ENCODE data around the gene RBPJL. TPM values are rescaled to one million over a fixed set of nuclear protein-coding genes. Genes with fewer than 3 reads are reported as not detected.

The RBPJL gene
- total and polyA plus RNA-seq, 2 donors from 2014 or later: not detected

- FAIRE-seq (no peak), DNase-seq (peak in 1 of 5 donors; percentile 28)
- no peak overlapping the region for H3K9ac ChIP-seq (ENCODE audit: low read length in 3 of 3)
- H3K9me3 ChIP-seq (ENCODE audit: control insufficient read depth in 2 of 3, insufficient read depth in 1 of 3, low read length in 3 of 3): no peaks in the 10 kb centered on the region
- no peaks in the 10 kb centered on the region for H3K4me1 ChIP-seq (ENCODE audit: control insufficient read depth in 2 of 3, insufficient read depth in 2 of 3, low read depth in 1 of 3, low read length in 3 of 3)
- intact Hi-C loops (cut with DNase I): no loop called here
- no peaks in the 10 kb centered on the region for H3K36me3 ChIP-seq (ENCODE audit: control insufficient read depth in 2 of 3, insufficient read depth in 3 of 3, low read length in 3 of 3)
- TF ChIP-seq CTCF (IDR thresholded peaks at IDR 0.05; ENCODE audit: borderline replicate concordance, extremely low read depth, insufficient read depth): no peak
- H3K27ac ChIP-seq (ENCODE audit: low read depth in 2 of 2, low read length in 2 of 2): no peak overlapping the region
- H3K4me3 ChIP-seq (ENCODE audit: low read length in 3 of 3): no peak overlapping the region
- no peaks in the 10 kb centered on the region for H3K27me3 ChIP-seq (ENCODE audit: control insufficient read depth, insufficient read depth, low read length)
These were observed 16.5 kb upstream of the RBPJL start for GRCh38 chr20:45289942-45290676.

DNA sequence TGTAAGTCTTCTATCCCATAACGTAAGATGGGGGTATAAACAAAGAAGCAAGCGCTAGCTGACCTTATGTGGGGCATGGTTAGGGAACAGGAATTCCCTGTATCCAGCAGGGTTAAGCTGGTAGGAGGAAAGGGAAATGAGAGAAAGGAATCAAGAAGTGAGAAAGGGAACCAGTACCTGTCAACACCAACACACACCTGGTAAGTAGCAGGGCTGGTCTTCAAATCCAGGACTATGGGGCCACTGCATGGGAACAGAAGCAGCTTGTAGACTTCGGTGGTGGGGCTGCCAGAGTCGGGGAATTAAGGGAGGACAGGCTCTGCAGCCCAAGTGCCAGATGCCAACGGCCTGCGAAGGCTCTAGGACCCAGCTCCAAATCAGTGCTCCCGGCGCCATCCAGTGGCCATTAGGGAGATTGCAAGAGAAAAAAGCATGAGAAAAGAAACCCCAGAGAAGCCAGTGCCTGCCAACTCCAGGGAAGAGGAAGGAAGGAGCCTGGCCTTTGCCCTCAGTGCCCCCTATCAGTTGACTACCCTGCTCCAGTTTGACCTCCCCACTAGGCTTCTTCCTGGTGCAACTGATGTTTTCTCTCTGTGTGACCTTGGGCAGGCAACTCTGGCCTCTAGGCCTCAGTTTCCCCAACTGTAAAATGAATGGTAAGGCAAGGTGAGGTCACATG is 15.8 kb upstream of the RBPJL start:
- FAIRE-seq (no peak), DNase-seq (peak; percentile 85 to 93 (median 89))
- Histone ChIP-seq H3K4me3 (ENCODE audit: low read length in 3 of 3) (no peak overlapping the region), H3K9ac (ENCODE audit: low read length in 3 of 3) (no peak overlapping the region), H3K4me1 (ENCODE audit: control insufficient read depth in 2 of 3, insufficient read depth in 2 of 3, low read depth in 1 of 3, low read length in 3 of 3) (no peaks in the 10 kb centered on the region), H3K27ac (ENCODE audit: low read depth in 2 of 2, low read length in 2 of 2) (no peak overlapping the region), H3K9me3 (ENCODE audit: control insufficient read depth in 2 of 3, insufficient read depth in 1 of 3, low read length in 3 of 3) (no peaks in the 10 kb centered on the region), H3K36me3 (ENCODE audit: control insufficient read depth in 2 of 3, insufficient read depth in 3 of 3, low read length in 3 of 3) (no peaks in the 10 kb centered on the region), H3K27me3 (ENCODE audit: control insufficient read depth, insufficient read depth, low read length) (no peaks in the 10 kb centered on the region)
- intact Hi-C loops (cut with DNase I): no loop called here
- peak; percentile 84 for TF ChIP-seq CTCF (IDR thresholded peaks at IDR 0.05; ENCODE audit: borderline replicate concordance, extremely low read depth, insufficient read depth)

- Histone ChIP-seq H3K36me3 (ENCODE audit: control insufficient read depth in 2 of 3, insufficient read depth in 3 of 3, low read length in 3 of 3) (no peaks in the 10 kb centered on the region), H3K9ac (ENCODE audit: low read length in 3 of 3) (no peak overlapping the region), H3K4me3 (ENCODE audit: low read length in 3 of 3) (no peak overlapping the region), H3K4me1 (ENCODE audit: control insufficient read depth in 2 of 3, insufficient read depth in 2 of 3, low read depth in 1 of 3, low read length in 3 of 3) (no peaks in the 10 kb centered on the region), H3K9me3 (ENCODE audit: control insufficient read depth in 2 of 3, insufficient read depth in 1 of 3, low read length in 3 of 3) (no peaks in the 10 kb centered on the region), H3K27me3 (ENCODE audit: control insufficient read depth, insufficient read depth, low read length) (no peaks in the 10 kb centered on the region), H3K27ac (ENCODE audit: low read depth in 2 of 2, low read length in 2 of 2) (no peak overlapping the region)
- TF ChIP-seq CTCF (IDR thresholded peaks at IDR 0.05; ENCODE audit: borderline replicate concordance, extremely low read depth, insufficient read depth): no peak
- intact Hi-C loops (cut with DNase I): no loop called here
- no peak for DNase-seq
- no peak for FAIRE-seq
These were observed 15.1 kb upstream of the RBPJL start for GRCh38 chr20:45291526-45291925.

Data from kidney (tissue), 14 donors.